HEK293 (cell line): ENCODE results near the gene GRP.

Experiments
- CTCF ChIP-seq: fragments of 450-650 bp; formaldehyde crosslinking; IDR thresholded peaks from 2 replicates; pipeline ENCODE4 v1.5.1; 2016; ENCODE audit warnings: missing biosample characterization, missing genetic modification characterization
- ZBTB1 ChIP-seq: fragments of 450-650 bp; formaldehyde crosslinking; IDR thresholded peaks from 2 replicates; pipeline ENCODE4 v1.5.1; 2016; ENCODE audit warnings: missing biosample characterization, missing genetic modification characterization
- ZBTB20 ChIP-seq: fragments of 450-650 bp; formaldehyde crosslinking; IDR thresholded peaks from 2 replicates; pipeline ENCODE4 v1.5.1; 2016; ENCODE audit warnings: missing biosample characterization, missing genetic modification characterization
- ZNF133 ChIP-seq: fragments of 450-650 bp; formaldehyde crosslinking; IDR thresholded peaks from 2 replicates; pipeline ENCODE4 v1.5.1; 2016; ENCODE audit warnings: missing biosample characterization, missing genetic modification characterization
- ZNF292 ChIP-seq: fragments of 450-650 bp; formaldehyde crosslinking; IDR thresholded peaks from 2 replicates; pipeline ENCODE4 v1.5.1; 2016; ENCODE audit warnings: low read depth, missing biosample characterization, missing genetic modification characterization, borderline replicate concordance
- ZNF311 ChIP-seq: fragments of 450-650 bp; formaldehyde crosslinking; IDR thresholded peaks from 2 replicates; pipeline ENCODE4 v1.5.1; 2017; ENCODE audit warnings: missing biosample characterization, missing genetic modification characterization, borderline replicate concordance
- ZNF521 ChIP-seq: fragments of 450-650 bp; formaldehyde crosslinking; IDR thresholded peaks from 2 replicates; pipeline ENCODE4 v1.5.1; 2017; ENCODE audit warnings: missing biosample characterization, mild to moderate bottlenecking, missing genetic modification characterization

GRCh38 chr18:59229701-59230443, 9.9 kb downstream of the GRP start:
- TF ChIP-seq CTCF (tag by site-specific recombination) (no peak), ZNF521 (tag by site-specific recombination) (no peak), ZBTB1 (tag by site-specific recombination) (no peak), ZNF133 (tag by site-specific recombination) (no peak), ZBTB20 (no peak), ZNF311 (tag by site-specific recombination) (no peak), ZNF292 (tag by site-specific recombination) (no peak)
